GM12878 (cell line): Measurements from ENCODE around the gene FGD4. TPM values are rescaled to one million over a fixed set of nuclear protein-coding genes. Genes with fewer than 3 reads are reported as not detected.

Source experiments
- ATAC-seq: fragments of 200-7000 bp; cut with Tn5 transposase; 3 replicates; pipeline ENCODE4 v1.9.1; 2020; ENCODE audit warnings: mild to moderate bottlenecking, moderate library complexity
- BruUV-seq: library from RNA; stranded (reverse); fragments of 400-500 nt; replicated peaks from 2 replicates; lab custom pipeline; 2021; lab: Mats Ljungman, UMichigan
- CTCF ChIA-PET: fragments of 300-600 bp; sonication (Branson Sonifier 250); formaldehyde crosslinking; extraction: SDS; loops from one replicate; lab custom pipeline; 2021; ENCODE audit warnings: inconsistent platforms; lab: Yijun Ruan, JAX
- POLR2A ChIA-PET: fragments of 350-600 bp; formaldehyde crosslinking; extraction: SDS; loops from one replicate; lab custom pipeline; 2021; ENCODE audit warnings: inconsistent platforms; lab: Charles Lee
- RAD21 ChIA-PET: fragments of 300-600 bp; sonication (Branson Sonifier 250); formaldehyde crosslinking; loops from one replicate; lab custom pipeline; 2023; ENCODE audit warnings: antibody characterized with exemption; ENCODE audit not compliant: unreplicated experiment; lab: Charles Lee
- SMC1A ChIA-PET: fragments of 300-600 bp; sonication (Branson Sonifier 250); formaldehyde crosslinking; loops from one replicate; lab custom pipeline; 2023; ENCODE audit not compliant: unreplicated experiment, uncharacterized antibody; lab: Charles Lee
- DNase-seq: peaks from one replicate; pipeline ENCODE4 v3.0.0-alpha.2; 2011; ENCODE audit warnings: low read depth, low spot score
- FAIRE-seq: peaks from 3 replicates; lab custom pipeline; 2011; peaks lifted over from hg19 to GRCh38; lab: Jason Lieb, UNC
- H2AFZ ChIP-seq: 2 replicates; pipeline ENCODE4 v1.6.0; 2011; ENCODE audit warnings: low read depth, low read length, control low read depth; ENCODE audit not compliant: control insufficient read depth
- H3K27ac ChIP-seq: 2 replicates; pipeline ENCODE4 v1.5.1; 2011; ENCODE audit warnings: control low read depth; ENCODE audit not compliant: control insufficient read depth, insufficient read depth
- H3K27me3 ChIP-seq, 2 experiments: replicated peaks in 1 of 2; 2 replicates each; pipeline versions ENCODE4 v1.6.0 to v1.6.1; 2011; ENCODE audit warnings: low read length in 1 of 2; ENCODE audit not compliant: control insufficient read depth in 2 of 2, insufficient read depth in 2 of 2
- H3K36me3 ChIP-seq, 2 experiments: 2 replicates each; pipeline ENCODE4 v1.5.1; 2011; ENCODE audit warnings: low read length in 1 of 2; ENCODE audit not compliant: control insufficient read depth in 2 of 2, insufficient read depth in 2 of 2
- H3K4me1 ChIP-seq: 2 replicates; pipeline ENCODE4 v1.6.1; 2011; ENCODE audit warnings: mild to moderate bottlenecking, low read length, moderate library complexity, mixed read lengths; ENCODE audit not compliant: control insufficient read depth, insufficient read depth
- H3K4me2 ChIP-seq: 2 replicates; pipeline ENCODE4 v1.6.0; 2011; ENCODE audit warnings: control low read depth; ENCODE audit not compliant: control insufficient read depth, insufficient read depth
- H3K4me3 ChIP-seq: fragments of 200-600 bp; sonication (generic); 2 replicates; pipeline ENCODE4 v1.5.1; 2016
- H3K79me2 ChIP-seq: 2 replicates; pipeline ENCODE4 v1.6.0; 2011; ENCODE audit warnings: low read length; ENCODE audit not compliant: control insufficient read depth, insufficient read depth
- H3K9ac ChIP-seq: 2 replicates; pipeline ENCODE4 v1.8.0; 2011; ENCODE audit warnings: low read length, control low read depth, mixed read lengths; ENCODE audit not compliant: control insufficient read depth, insufficient read depth
- H3K9me3 ChIP-seq: replicated peaks from 3 replicates; pipeline ENCODE4 v1.5.1; 2011; ENCODE audit warnings: mild to moderate bottlenecking, low read length; ENCODE audit not compliant: control insufficient read depth, insufficient read depth
- H4K20me1 ChIP-seq: 2 replicates; pipeline ENCODE4 v1.6.0; 2011; ENCODE audit not compliant: control insufficient read depth, insufficient read depth
- CHD2 ChIP-seq: IDR thresholded peaks from 2 replicates; pipeline ENCODE4 v1.6.1; 2011; ENCODE audit warnings: low read depth, low read length, improper control_type of control experiment, borderline replicate concordance
- NRF1 ChIP-seq: conservative IDR thresholded peaks from 2 replicates; pipeline ENCODE4 v1.6.1; 2011; ENCODE audit warnings: mild to moderate bottlenecking, low read depth, low read length, improper control_type of control experiment
- RUNX3 ChIP-seq: IDR thresholded peaks from 2 replicates; pipeline ENCODE4 v1.6.1; 2012; ENCODE audit warnings: low read length, inconsistent platforms
- WGBS: methylation state at CpG from one replicate; pipeline ENCODE4 v1.1.6; 2016; ENCODE audit warnings: low lambda C conversion rate; ENCODE audit not compliant: insufficient replicate concordance, insufficient coverage; ENCODE audit errors: missing lambda C conversion rate; 5-methylcytosine and 5-hydroxymethylcytosine counted together
- in situ Hi-C: fragments of 300-500 bp; cut with MboI; formaldehyde crosslinking; loops from 9 replicates; pipeline ENCODE4 v1.14.3; 2018; ENCODE audit warnings: mixed read lengths
- intact Hi-C: fragments of 100-400 bp; cut with micrococcal nuclease; formaldehyde crosslinking; loops from one replicate; pipeline ENCODE4 v1.14.2; 2022; ENCODE audit not compliant: unreplicated experiment
- polyA plus RNA-seq, 11 experiments: library from polyadenylated mRNA; depleted of rRNA in 4 of 11; unstranded in 6 of 11; stranded (reverse) in 5 of 11; fragments of >200 nt; fragmentation: Nextera tagmentation in 4 of 11; fragmentation: Illumina TruSeq in 1 of 11; extraction: Ambion mirVana in 4 of 11; extraction: Trizol in 1 of 11; gene quantifications; 1 replicate in 1 of 11; 2 replicates in 10 of 11; pipeline versions ENCODE4 v1.2.1 to v1.2.3, GENCODE V29; 2011 to 2016; ENCODE audit warnings: inconsistent platforms in 2 of 11, missing spikeins in 2 of 11, low read depth in 1 of 11
- total RNA-seq, 4 experiments: library from RNA; depleted of rRNA in 3 of 4; stranded (reverse); fragments of >200 nt in 3 of 4; fragmentation: Illumina TruSeq in 1 of 4; extraction: Trizol in 1 of 4; gene quantifications; 2 replicates each; pipeline versions ENCODE4 v1.2.1 to v1.2.3, GENCODE V29; 2013 to 2021
- TF ChIP-seq, protein P1 (sequence below), 3 experiments: IDR thresholded peaks in 2 of 3; conservative IDR thresholded peaks in 1 of 3; 2 replicates each; pipeline ENCODE4 v1.5.1; 2011; ENCODE audit warnings: low read depth in 3 of 3, low read length in 3 of 3, mild to moderate bottlenecking in 3 of 3, control low read depth in 2 of 3, moderate library complexity in 2 of 3, inconsistent platforms in 1 of 3, mixed read lengths in 1 of 3; ENCODE audit not compliant: control insufficient read depth in 2 of 3, insufficient read depth in 1 of 3; ENCODE audit errors: extremely low read depth in 1 of 3

The FGD4 gene
- total and polyA plus RNA-seq, 10 of the 15 experiments (the other 5 are each of a cell fraction or from before 2014, with no cell fraction given) = 0.01 to 0.18 (median 0.08) TPM; not detected in 3

DNA sequence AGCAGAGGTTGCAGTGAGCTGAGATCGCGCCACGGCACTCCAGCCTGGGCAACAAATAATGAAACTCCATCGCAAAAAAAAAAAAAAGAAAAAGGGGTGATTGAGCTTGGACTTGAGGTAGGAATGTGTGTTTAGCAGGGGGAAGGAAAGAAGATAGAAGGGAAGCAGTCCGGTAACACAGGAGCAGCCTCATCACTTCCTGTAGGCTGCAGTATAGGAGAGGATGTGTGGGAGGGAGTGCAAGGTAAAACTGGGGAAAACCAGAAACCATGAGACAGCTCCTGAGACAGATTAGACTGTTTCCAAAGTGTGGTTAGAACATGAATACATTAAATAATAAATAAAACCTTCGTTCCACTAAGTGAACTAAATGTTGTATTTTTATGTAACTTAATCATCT, 49.2 kb downstream of the FGD4 start:
- H3K4me2 ChIP-seq = no peak overlapping the region
- SMC1A ChIA-PET = interaction anchor here (1.2 to 10.2 kb wide), 2 partner anchors 224 to 306 kb away, joined by 4 to 108 read pairs; no protein-coding TSS in a partner anchor
- in situ Hi-C loops (no loop called here), intact Hi-C loops (no loop called here)
- no peak for FAIRE-seq
- WGBS = 50% methylated on average over 6 of the region's 6 CpGs
- no peaks in the 10 kb centered on the region for H3K9me3 ChIP-seq
- RAD21 ChIA-PET = interaction anchor here (0.7 to 1.7 kb wide), 3 partner anchors 137 to 233 kb away, joined by 3 to 5 read pairs (median 4); no protein-coding TSS in a partner anchor
- no peak overlapping the region for H3K4me3 ChIP-seq
- H3K4me1 ChIP-seq = no peaks in the 10 kb centered on the region; the same call in 1 of the 2 replicates
- CTCF ChIA-PET = interaction anchor here (0.6 to 5.1 kb wide), 5 partner anchors 9 to 1674 kb away, joined by 3 to 21 read pairs (median 3); partner anchors contain the start of gene YARS2
- DNase-seq = no peak
- H3K36me3 ChIP-seq = no peaks in the 10 kb centered on the region
- H3K27ac ChIP-seq = no peak overlapping the region
- no peaks in the 10 kb centered on the region for H4K20me1 ChIP-seq
- no peak overlapping the region for H2AFZ ChIP-seq
- no peaks in the 10 kb centered on the region for H3K27me3 ChIP-seq
- no TSS peak for BruUV-seq
- TF ChIP-seq NRF1 (no peak), RUNX3 (0 out of 2 replicates have a peak, but pooled peaks have one; percentile 9), CHD2 (no peak)
- TF ChIP-seq, protein P1, sequence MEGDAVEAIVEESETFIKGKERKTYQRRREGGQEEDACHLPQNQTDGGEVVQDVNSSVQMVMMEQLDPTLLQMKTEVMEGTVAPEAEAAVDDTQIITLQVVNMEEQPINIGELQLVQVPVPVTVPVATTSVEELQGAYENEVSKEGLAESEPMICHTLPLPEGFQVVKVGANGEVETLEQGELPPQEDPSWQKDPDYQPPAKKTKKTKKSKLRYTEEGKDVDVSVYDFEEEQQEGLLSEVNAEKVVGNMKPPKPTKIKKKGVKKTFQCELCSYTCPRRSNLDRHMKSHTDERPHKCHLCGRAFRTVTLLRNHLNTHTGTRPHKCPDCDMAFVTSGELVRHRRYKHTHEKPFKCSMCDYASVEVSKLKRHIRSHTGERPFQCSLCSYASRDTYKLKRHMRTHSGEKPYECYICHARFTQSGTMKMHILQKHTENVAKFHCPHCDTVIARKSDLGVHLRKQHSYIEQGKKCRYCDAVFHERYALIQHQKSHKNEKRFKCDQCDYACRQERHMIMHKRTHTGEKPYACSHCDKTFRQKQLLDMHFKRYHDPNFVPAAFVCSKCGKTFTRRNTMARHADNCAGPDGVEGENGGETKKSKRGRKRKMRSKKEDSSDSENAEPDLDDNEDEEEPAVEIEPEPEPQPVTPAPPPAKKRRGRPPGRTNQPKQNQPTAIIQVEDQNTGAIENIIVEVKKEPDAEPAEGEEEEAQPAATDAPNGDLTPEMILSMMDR (IDR thresholded peaks at IDR 0.05 in 2 of 3, conservative IDR thresholded peaks at IDR 0.05 in 1 of 3; ENCODE audit: control insufficient read depth in 2 of 3, extremely low read depth in 1 of 3, insufficient read depth in 1 of 3, low read depth in 3 of 3, low read length in 3 of 3) = peak in 2 of 3 experiments; percentile 9 to 25; a peak in 2 of 6 replicates
- ATAC-seq = peak; percentile 57
- POLR2A ChIA-PET = interaction anchor here (0.7 kb wide), 1 partner anchor 84 kb away, joined by 4 read pairs; no protein-coding TSS in a partner anchor
- H3K79me2 ChIP-seq = no peaks in the 10 kb centered on the region
- no peak overlapping the region for H3K9ac ChIP-seq
